Stimulated activated CD8-positive, alpha-beta memory T cell treated with anti-CD3 and anti-CD28 coated beads, Interleukin-15, amount 100 ng/mL, for 4 hours (primary cell): Measurements from ENCODE around the gene ME2.
A peak's percentile ranks its signal among the peaks of the same experiment; 100 is the strongest.
"Not testable (repeated sequence)": the region's sequence is repeated elsewhere in the genome, so short reads cannot be mapped to it uniquely, and the experiment has no call there.

Source experiments
- DNase-seq, 2 donors: peaks; one replicate each; pipeline ENCODE4 v3.0.0-alpha.2; 2020; ENCODE audit warnings: low read depth in 2 of 2

ME2 gene

GRCh38 chr18:50878345-50879301 lies at the start of gene ME2:
TSS of gene ME2 (plus strand) at chr18:50879118. CDS start at chr18:50895821, 16,703 bp downstream.
- peak; percentile 80 to 82 for DNase-seq

DNA sequence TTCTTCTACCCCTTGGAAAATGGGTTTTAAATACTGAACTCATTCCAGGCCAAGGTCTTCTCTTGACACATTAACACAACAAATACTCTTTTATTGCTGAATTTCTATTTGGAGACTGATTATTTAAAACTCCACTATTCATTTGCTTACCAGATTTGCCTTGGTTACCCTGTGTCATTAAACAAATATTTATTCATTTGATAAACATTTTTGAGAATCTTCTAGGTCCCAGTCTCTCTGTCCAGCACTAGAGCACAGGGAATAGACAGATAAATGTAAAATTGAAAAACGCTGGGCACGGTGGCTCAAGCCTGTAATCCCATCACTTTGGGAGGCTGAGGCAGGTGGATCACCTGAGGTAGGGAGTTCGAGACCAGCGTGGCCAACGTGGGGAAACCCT lies 49.3 kb upstream of the ME2 start:
- DNase-seq: no peak

DNA sequence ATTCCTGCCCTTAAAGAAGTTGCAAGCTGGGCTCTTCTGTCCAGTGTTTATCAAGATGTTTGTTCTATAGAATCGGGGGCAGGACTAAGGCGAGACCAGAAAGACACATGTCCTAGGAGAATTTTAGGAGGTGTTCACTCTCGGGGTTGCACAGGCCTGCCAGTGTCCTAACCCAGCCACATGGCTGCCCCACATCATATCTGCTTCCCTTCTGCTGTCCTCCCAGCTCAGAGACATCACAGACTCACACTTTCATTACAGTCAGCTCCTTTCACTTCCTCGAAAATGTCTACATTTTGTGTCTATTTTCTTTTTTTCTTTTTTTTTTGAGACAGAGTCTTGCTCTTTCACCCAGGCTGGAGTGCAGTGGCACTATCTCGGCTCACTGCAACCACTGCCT lies 48.4 kb upstream of the ME2 start:
- DNase-seq: no peak

DNA sequence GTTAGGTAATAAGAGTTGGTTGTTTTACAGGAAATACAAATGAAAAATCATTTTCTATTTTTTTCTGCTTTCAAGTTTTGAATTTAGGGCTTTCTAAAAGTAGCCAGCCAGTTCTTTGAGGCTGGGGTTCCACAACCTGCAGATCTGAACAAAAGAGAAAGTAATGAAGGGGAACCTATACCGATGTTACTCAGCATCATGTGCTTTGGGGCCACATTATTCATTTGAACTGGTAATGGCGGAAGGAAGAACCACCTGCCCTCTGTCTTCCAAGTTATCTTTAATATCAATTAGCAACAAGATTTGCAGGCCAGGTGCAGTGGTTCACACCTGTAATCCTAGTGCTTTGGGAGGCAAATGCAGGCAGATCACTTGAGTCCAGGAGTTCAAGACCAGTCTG lies 46.2 kb upstream of the ME2 start:
- no peak for DNase-seq

DNA sequence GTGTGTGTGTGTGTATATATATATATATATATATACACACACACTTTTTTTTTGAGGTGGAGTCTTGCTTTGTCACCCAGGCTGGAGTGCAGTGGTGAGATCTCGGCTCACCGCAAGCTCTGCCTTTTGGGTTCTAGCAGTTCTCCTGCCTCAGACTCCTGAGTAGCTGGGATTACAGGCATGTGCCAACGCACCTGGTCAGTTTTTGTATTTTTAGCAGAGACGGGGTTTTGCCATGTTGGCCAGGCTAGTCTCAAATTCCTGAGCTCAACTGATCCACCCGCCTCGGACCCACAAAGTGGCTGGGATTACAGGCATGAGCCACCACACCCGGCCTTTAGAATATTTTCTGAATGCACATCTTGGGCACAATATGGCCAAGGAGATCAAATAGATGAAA lies 45.4 kb upstream of the ME2 start:
- DNase-seq: not testable (repeated sequence)

- DNase-seq: no peak
Measured at GRCh38 chr18:50836521-50836957, 42.4 kb upstream of the ME2 start.

- no peak for DNase-seq
Measured at GRCh38 chr18:50839341-50839740, 39.6 kb upstream of the ME2 start.

GRCh38 chr18:50839996-50840395 lies 38.9 kb upstream of the ME2 start:
- DNase-seq: no peak

GRCh38 chr18:50842846-50843245 lies 36.1 kb upstream of the ME2 start:
- no peak for DNase-seq

- no peak for DNase-seq
Measured at GRCh38 chr18:50844554-50844953, 34.4 kb upstream of the ME2 start.

DNA sequence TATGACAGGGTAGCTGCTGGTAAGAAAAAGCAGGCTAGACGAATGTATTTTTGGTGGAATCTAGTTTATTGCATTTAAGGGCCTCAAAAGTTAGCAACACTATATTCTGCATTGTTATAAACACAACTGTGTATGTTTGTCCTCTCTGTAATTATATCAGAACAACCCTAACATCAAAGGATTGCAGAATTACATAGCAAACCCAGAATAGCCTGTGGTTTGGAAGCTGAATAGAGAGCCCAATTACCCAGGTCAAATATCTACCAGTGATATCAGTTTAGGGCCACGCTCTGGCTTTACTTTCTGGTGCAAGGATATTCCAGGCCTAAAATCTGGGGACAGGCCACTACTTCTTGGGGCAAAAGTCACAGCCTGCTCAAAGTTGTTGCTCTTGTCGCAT lies 34.0 kb upstream of the ME2 start:
- no peak for DNase-seq

DNA sequence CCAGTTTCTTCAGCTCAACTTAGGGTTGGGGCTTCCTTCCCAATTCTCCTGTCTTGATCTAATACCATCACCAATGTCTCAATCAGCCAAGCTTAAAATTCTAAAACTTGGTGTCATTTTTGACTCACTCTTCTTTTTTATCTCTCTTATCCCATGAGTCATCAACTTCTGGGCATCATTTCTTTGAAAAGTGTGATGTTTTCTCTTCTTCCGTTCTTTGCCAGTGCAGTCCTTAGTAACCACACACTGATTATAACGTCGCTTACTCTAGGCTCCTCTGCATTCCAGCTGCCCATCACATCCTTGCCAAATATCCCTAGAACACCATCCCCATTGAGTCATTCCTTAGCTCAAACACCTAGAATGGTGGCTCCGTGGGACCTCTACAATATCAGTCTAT lies 31.7 kb upstream of the ME2 start:
- no peak for DNase-seq

DNA sequence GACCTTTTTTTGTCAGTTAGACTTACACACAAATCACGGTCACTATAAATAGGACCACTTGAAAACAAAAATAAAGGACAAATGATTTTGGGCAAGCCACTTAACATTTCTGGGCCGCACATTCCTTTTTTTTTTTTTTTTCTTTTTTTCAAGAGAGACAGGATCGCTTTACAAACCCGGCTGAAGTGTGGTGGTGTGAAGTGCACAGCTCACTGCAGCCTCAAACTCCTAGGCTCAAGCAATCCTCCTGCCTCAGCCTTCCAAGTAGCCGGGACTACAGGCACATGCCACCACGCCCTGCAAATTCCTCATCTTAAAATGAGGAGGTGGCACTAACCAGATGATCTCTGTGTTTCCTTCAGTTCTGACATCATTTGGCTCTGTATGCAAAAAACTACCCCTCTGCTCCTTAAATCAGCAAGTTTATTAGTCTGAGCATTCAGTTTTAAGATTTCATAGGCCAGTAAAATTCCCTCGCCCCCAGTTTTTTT lies 30.8 kb upstream of the ME2 start:
- no peak for DNase-seq

- no peak for DNase-seq
Measured at GRCh38 chr18:50848991-50849390, 29.9 kb upstream of the ME2 start.

GRCh38 chr18:50849419-50849821 lies 29.5 kb upstream of the ME2 start:
- DNase-seq: no peak

GRCh38 chr18:50850307-50851065 lies 28.4 kb upstream of the ME2 start:
- DNase-seq: no peak

GRCh38 chr18:50853863-50854271 lies 25.1 kb upstream of the ME2 start:
- DNase-seq: no peak

DNA sequence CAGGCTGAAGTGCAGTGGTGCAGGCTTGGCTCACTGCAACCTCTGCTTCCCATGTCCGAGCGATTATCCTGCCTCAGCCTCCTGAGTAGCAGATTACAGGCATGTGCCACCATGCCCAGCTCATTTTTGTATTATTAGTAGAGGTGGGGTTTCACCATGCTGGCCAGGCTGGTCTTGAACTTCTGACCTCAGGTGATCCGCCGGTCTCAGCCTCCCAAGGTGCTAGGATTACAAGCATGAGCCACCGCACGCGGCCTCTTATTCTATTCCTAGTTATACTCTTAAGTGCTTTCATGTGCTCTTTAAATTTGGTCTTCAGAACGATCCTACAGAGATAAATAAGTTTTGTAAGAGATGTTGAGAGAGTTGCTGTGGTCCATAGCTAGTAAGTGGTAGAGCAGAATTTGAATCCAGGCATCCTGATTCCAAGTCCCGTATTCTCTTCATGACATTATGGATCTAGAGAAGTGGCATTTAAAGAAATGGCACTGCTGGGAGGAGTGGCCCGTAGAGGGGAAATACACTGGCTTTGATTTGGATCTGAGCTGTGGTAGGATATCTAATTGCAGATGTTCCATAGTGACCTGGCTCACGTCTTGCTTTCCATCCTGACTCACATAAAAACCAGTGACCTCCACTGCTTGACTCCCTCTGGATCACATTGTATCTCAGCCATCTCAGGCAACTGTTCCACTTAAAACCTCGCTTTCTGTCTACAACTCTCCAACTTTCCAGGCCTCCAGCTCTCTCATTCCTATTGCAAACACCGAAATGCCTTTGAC lies 22.8 kb upstream of the ME2 start:
- DNase-seq: no peak

DNA sequence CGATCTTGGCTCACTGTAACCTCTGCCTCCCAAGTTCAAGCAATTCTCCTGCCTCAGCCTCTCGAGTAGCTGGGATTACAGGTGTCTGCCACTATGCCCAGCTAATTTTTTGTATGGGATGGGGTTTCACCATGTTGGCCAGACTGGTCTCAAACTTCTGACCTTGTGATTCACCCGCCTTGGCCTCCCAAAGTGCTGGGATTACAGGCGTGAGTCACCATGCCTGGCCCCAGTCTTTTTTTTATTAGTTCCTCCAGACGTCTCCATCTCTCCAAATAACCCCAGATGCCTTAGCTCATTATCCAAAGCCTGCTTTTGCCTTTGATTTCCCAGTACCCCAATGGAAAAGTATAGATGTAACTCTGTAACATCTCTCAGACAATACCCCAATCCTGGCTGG lies 21.8 kb upstream of the ME2 start:
- DNase-seq: not testable (repeated sequence)

DNA sequence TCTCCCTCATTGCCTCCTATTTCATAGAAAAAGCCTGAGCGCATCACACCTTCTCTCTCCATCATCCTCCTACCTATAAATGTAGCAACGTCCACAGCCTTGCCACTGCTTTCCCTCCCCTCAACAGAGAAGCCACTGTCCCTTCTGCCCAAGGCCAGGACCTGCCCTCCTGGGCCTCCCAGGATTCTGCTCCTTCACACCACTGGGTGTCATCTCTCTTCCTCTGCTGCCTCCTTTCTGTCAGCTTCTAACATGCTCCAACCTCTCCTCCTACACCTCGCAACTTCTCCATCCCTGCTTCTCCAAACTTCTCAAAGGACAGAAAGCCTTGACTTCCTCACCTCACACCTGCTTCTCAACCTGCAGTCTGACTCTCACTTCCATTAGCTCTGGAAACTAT lies 21.2 kb upstream of the ME2 start:
- DNase-seq: no peak

GRCh38 chr18:50859793-50860555 lies 18.9 kb upstream of the ME2 start:
- no peak for DNase-seq
